ENCODE data around the gene REXO1. TPM values are rescaled to one million over a fixed set of nuclear protein-coding genes. Genes with fewer than 3 reads are reported as not detected.

REXO1 gene
- total RNA-seq, 1 donor from 2014 or later, result 39.3 TPM

DNA sequence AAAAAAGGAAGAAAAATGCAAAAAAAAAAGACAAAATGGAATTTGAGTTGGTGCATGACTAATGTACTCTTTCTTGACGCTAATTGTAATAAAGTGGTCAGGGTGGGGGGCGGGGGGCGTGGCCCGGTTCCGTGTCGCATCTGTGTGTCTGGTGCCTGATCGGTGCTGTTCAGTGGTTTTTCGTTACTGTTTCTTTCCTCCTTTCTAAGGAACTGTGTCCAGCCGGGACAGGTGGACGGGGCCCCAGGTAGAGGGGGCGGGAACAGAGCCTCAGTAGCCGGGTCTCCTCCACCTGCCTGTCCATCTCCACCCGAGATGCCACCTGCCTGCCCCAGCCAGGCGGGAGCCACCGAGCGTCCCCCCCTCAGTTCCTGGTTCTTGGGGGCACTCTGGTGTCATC lies 68.7 kb downstream of the REXO1 start:
- H3K4me1 Mint-ChIP-seq (ENCODE audit: unreplicated experiment), result peaks cover 6% of the 10 kb centered on the region
- H3K9me3 Mint-ChIP-seq (ENCODE audit: unreplicated experiment), result no peaks in the 10 kb centered on the region
- H3K4me3 Mint-ChIP-seq (ENCODE audit: unreplicated experiment), result no peak overlapping the region
- peaks cover 50% of the 10 kb centered on the region for H3K27me3 Mint-ChIP-seq (ENCODE audit: unreplicated experiment)
- DNase-seq (ENCODE audit: extremely low spot score, unreplicated experiment), result no peak
- H3K36me3 Mint-ChIP-seq (ENCODE audit: unreplicated experiment), result no peaks in the 10 kb centered on the region
- H3K27ac Mint-ChIP-seq (ENCODE audit: unreplicated experiment), result no peak overlapping the region
- TF ChIP-seq, protein P1, sequence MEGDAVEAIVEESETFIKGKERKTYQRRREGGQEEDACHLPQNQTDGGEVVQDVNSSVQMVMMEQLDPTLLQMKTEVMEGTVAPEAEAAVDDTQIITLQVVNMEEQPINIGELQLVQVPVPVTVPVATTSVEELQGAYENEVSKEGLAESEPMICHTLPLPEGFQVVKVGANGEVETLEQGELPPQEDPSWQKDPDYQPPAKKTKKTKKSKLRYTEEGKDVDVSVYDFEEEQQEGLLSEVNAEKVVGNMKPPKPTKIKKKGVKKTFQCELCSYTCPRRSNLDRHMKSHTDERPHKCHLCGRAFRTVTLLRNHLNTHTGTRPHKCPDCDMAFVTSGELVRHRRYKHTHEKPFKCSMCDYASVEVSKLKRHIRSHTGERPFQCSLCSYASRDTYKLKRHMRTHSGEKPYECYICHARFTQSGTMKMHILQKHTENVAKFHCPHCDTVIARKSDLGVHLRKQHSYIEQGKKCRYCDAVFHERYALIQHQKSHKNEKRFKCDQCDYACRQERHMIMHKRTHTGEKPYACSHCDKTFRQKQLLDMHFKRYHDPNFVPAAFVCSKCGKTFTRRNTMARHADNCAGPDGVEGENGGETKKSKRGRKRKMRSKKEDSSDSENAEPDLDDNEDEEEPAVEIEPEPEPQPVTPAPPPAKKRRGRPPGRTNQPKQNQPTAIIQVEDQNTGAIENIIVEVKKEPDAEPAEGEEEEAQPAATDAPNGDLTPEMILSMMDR (IDR thresholded peaks at IDR 0.05), result no peak

- Mint-ChIP-seq H3K36me3 (ENCODE audit: unreplicated experiment) (no peaks in the 10 kb centered on the region), H3K27me3 (ENCODE audit: unreplicated experiment) (peaks cover 64% of the 10 kb centered on the region), H3K4me3 (ENCODE audit: unreplicated experiment) (no peak overlapping the region), H3K27ac (ENCODE audit: unreplicated experiment) (no peak overlapping the region), H3K4me1 (ENCODE audit: unreplicated experiment) (peaks cover 6% of the 10 kb centered on the region), H3K9me3 (ENCODE audit: unreplicated experiment) (no peaks in the 10 kb centered on the region)
- TF ChIP-seq, protein P1 (IDR thresholded peaks at IDR 0.05), result no peak
- DNase-seq (ENCODE audit: extremely low spot score, unreplicated experiment), result no peak
These were observed 71.1 kb downstream of the REXO1 start for GRCh38 chr19:1777149-1777548.

DNA sequence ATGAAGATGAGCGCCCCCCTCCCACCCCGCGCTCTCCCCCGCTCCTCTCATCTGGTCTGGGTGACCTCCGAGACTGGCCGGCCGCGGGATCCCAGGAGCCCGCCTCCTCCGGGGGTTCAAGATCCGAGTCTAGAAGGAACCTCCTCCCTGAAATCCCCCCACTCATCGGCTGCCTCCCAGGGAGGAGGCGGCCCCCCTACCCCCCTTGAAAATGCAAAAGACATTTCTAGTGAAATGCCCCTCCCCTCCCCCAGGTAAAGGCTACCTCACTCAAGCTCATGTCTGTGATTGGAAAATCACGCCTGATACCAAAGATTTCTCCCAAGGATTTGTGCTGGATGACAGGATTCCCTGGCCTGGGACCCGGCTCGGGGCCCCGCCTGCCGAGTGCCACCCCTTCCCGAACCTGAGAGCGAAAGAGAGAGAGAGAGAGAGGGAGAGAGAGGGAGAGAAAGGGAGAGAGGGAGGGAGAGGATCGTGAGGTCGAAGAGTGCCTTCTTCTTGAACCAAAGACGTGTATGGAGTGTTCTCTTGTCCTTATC lies 71.6 kb downstream of the REXO1 start:
- Mint-ChIP-seq H3K27me3 (ENCODE audit: unreplicated experiment) (peaks cover 64% of the 10 kb centered on the region), H3K4me3 (ENCODE audit: unreplicated experiment) (no peak overlapping the region), H3K27ac (ENCODE audit: unreplicated experiment) (no peak overlapping the region), H3K36me3 (ENCODE audit: unreplicated experiment) (no peaks in the 10 kb centered on the region), H3K4me1 (ENCODE audit: unreplicated experiment) (peaks cover 6% of the 10 kb centered on the region), H3K9me3 (ENCODE audit: unreplicated experiment) (no peaks in the 10 kb centered on the region)
- no peak for DNase-seq (ENCODE audit: extremely low spot score, unreplicated experiment)
- TF ChIP-seq, protein P1 (IDR thresholded peaks at IDR 0.05), result no peak

GRCh38 chr19:1775951-1776605 lies 72.2 kb downstream of the REXO1 start:
- Mint-ChIP-seq H3K27ac (ENCODE audit: unreplicated experiment) (no peak overlapping the region), H3K4me3 (ENCODE audit: unreplicated experiment) (no peak overlapping the region), H3K9me3 (ENCODE audit: unreplicated experiment) (peaks cover 2% of the 10 kb centered on the region), H3K4me1 (ENCODE audit: unreplicated experiment) (peaks cover 6% of the 10 kb centered on the region), H3K36me3 (ENCODE audit: unreplicated experiment) (no peaks in the 10 kb centered on the region), H3K27me3 (ENCODE audit: unreplicated experiment) (peaks cover 65% of the 10 kb centered on the region)
- no peak for DNase-seq (ENCODE audit: extremely low spot score, unreplicated experiment)
- TF ChIP-seq, protein P1 (IDR thresholded peaks at IDR 0.05), result no peak

DNA sequence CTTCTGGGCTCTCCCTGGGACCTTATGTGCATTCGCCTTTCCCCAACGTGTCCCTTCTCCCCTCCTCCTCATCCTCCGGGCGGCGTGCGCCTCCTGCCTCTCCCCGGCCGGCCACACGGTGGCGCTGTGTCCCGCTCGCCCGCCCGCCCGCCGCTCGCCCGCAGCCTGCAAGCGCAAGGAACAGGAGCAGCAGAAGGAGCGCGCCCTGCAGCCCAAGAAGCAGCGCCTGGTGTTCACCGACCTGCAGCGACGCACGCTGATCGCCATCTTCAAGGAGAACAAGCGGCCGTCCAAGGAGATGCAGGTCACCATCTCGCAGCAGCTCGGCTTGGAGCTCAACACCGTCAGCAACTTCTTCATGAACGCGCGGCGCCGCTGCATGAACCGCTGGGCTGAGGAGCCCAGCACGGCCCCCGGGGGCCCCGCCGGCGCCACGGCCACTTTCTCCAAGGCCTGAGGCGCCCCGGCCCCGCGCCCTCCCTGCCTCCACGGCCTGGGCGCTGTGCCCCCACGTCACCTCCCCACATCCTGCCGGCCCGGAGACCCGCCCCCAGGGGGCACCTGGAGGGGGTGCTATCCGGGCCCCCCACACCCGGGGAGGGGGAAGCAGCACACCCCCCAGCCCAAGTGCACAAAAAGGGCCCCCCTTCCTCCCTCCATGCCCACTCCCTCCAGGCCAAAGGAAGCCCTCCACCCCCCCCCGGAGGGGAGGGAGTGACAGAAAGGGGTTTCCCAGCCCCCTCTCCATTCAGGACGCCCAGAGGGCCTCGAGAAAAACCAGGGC lies 73.1 kb downstream of the REXO1 start:
- H3K27ac Mint-ChIP-seq (ENCODE audit: unreplicated experiment), result no peak overlapping the region
- DNase-seq (ENCODE audit: extremely low spot score, unreplicated experiment), result no peak
- TF ChIP-seq, protein P1 (IDR thresholded peaks at IDR 0.05), result peak; percentile 50
- H3K9me3 Mint-ChIP-seq (ENCODE audit: unreplicated experiment), result peaks cover 9% of the 10 kb centered on the region
- H3K36me3 Mint-ChIP-seq (ENCODE audit: unreplicated experiment), result no peaks in the 10 kb centered on the region
- H3K4me1 Mint-ChIP-seq (ENCODE audit: unreplicated experiment), result peaks cover 6% of the 10 kb centered on the region
- H3K27me3 Mint-ChIP-seq (ENCODE audit: unreplicated experiment), result peaks cover 64% of the 10 kb centered on the region
- H3K4me3 Mint-ChIP-seq (ENCODE audit: unreplicated experiment), result no peak overlapping the region
